Endothelial cell of umbilical vein (primary cell): ENCODE data around the gene MAP3K14. TPM values are rescaled to one million over a fixed set of nuclear protein-coding genes. Genes with fewer than 3 reads are reported as not detected.
A peak's percentile ranks its signal among the peaks of the same experiment; 100 is the strongest.

Experiments
- BruUV-seq: library from RNA; stranded (reverse); fragments of 400-500 nt; replicated peaks from 2 replicates; lab custom pipeline; 2021; lab: Mats Ljungman, UMichigan
- CTCF ChIA-PET: fragments of 300-600, 350-600 bp; sonication (Branson Sonifier 250); formaldehyde crosslinking; loops from one replicate; lab custom pipeline; 2021; ENCODE audit warnings: antibody characterized with exemption, inconsistent platforms; lab: Charles Lee
- POLR2A ChIA-PET: fragments of 300-600, 350-600 bp; sonication (Branson Sonifier 250); formaldehyde crosslinking; loops from one replicate; lab custom pipeline; 2021; ENCODE audit warnings: antibody characterized with exemption, inconsistent platforms; lab: Charles Lee
- DNase-seq: peaks from one replicate; pipeline ENCODE4 v3.0.0-alpha.2; 2011; ENCODE audit warnings: low read depth, low spot score
- FAIRE-seq: peaks from 2 replicates; lab custom pipeline; 2011; peaks lifted over from hg19 to GRCh38; lab: Jason Lieb, UNC
- H2AFZ ChIP-seq: 2 replicates; pipeline ENCODE4 v1.6.0; 2012; ENCODE audit warnings: low read depth, low read length, control low read depth, inconsistent platforms
- H3K27ac ChIP-seq: 2 replicates; pipeline ENCODE4 v1.5.1; 2011; ENCODE audit warnings: low read depth, mild to moderate bottlenecking, control low read depth, low read length, moderate library complexity; ENCODE audit not compliant: insufficient read depth
- H3K27me3 ChIP-seq, 2 experiments: 2 replicates each; pipeline versions ENCODE4 v1.6.0 to v1.6.1; 2011; ENCODE audit warnings: low read length in 2 of 2, mixed read lengths in 1 of 2; ENCODE audit not compliant: control insufficient read depth in 2 of 2, insufficient read depth in 2 of 2
- H3K36me3 ChIP-seq, 2 experiments: 2 replicates in 1 of 2; 3 replicates in 1 of 2; pipeline ENCODE4 v1.5.1; 2011; ENCODE audit warnings: low read length in 2 of 2, mild to moderate bottlenecking in 1 of 2, moderate library complexity in 1 of 2; ENCODE audit not compliant: control insufficient read depth in 2 of 2, insufficient read depth in 2 of 2; ENCODE audit errors: extremely low read depth in 1 of 2
- H3K4me1 ChIP-seq: 3 replicates; pipeline ENCODE4 v1.5.1; 2011; ENCODE audit warnings: mild to moderate bottlenecking, low read length; ENCODE audit not compliant: control insufficient read depth, insufficient read depth; ENCODE audit errors: extremely low read depth
- H3K4me2 ChIP-seq: 2 replicates; pipeline ENCODE4 v1.6.1; 2011; ENCODE audit warnings: low read length, control low read depth, mixed read lengths; ENCODE audit not compliant: insufficient read depth
- H3K4me3 ChIP-seq, 3 experiments: fragments of 200-600 bp in 1 of 3; sonication (generic), shearing (Covaris generic) in 1 of 3; replicated peaks in 1 of 3; 2 replicates each; pipeline ENCODE4 v1.5.1; 2011 to 2016; ENCODE audit warnings: control low read depth in 3 of 3, low read length in 3 of 3, mild to moderate bottlenecking in 2 of 3, inconsistent platforms in 1 of 3, low read depth in 1 of 3, moderate library complexity in 1 of 3; ENCODE audit not compliant: insufficient read depth in 1 of 3
- H3K79me2 ChIP-seq: 2 replicates; pipeline ENCODE4 v1.6.0; 2012; ENCODE audit warnings: low read length, inconsistent platforms; ENCODE audit not compliant: control insufficient read depth, insufficient read depth
- H3K9ac ChIP-seq: replicated peaks from 2 replicates; pipeline ENCODE3; 2011; ENCODE audit warnings: low read length, control low read depth; ENCODE audit not compliant: insufficient read depth; ENCODE audit errors: extremely low read depth
- H3K9me1 ChIP-seq: replicated peaks from 3 replicates; pipeline ENCODE4 v1.6.0; 2011; ENCODE audit warnings: mild to moderate bottlenecking, low read length; ENCODE audit not compliant: control insufficient read depth, insufficient read depth; ENCODE audit errors: extremely low read depth
- H3K9me3 ChIP-seq: replicated peaks from 2 replicates; pipeline ENCODE4 v1.5.1; 2012; ENCODE audit warnings: low read length, inconsistent platforms; ENCODE audit not compliant: control insufficient read depth, insufficient read depth
- H4K20me1 ChIP-seq: replicated peaks from 2 replicates; pipeline ENCODE3; 2011; ENCODE audit warnings: mild to moderate bottlenecking, low read length; ENCODE audit not compliant: control insufficient read depth, insufficient read depth; ENCODE audit errors: extremely low read depth
- CTCF ChIP-seq, 2 donors: IDR thresholded peaks; 1 replicate in 1 of 2; 2 replicates in 1 of 2; pipeline ENCODE4 v1.5.1; 2011; ENCODE audit warnings: low read length in 2 of 2, mild to moderate bottlenecking in 2 of 2, moderate library complexity in 2 of 2, control low read depth in 1 of 2, inconsistent platforms in 1 of 2, low read depth in 1 of 2; ENCODE audit not compliant: insufficient read depth in 1 of 2; ENCODE audit errors: extremely low read depth in 1 of 2
- EZH2 ChIP-seq: IDR thresholded peaks from 2 replicates; pipeline ENCODE4 v1.6.1; 2012; ENCODE audit warnings: borderline replicate concordance, low read depth, mild to moderate bottlenecking, moderate library complexity, low read length, inconsistent platforms; ENCODE audit not compliant: severe bottlenecking
- FOS ChIP-seq: IDR thresholded peaks from 2 replicates; pipeline ENCODE4 v1.6.1; 2011; ENCODE audit warnings: mild to moderate bottlenecking, low read length, moderate library complexity, borderline replicate concordance; ENCODE audit not compliant: insufficient read depth
- GATA2 ChIP-seq: IDR thresholded peaks from 2 replicates; pipeline ENCODE4 v1.7.0; 2011; ENCODE audit warnings: low read depth, mild to moderate bottlenecking, moderate library complexity, mixed read lengths, low read length; ENCODE audit not compliant: insufficient read length, insufficient read depth
- JUN ChIP-seq: IDR thresholded peaks from 2 replicates; pipeline ENCODE4 v1.6.1; 2011; ENCODE audit warnings: borderline replicate concordance, low read depth; ENCODE audit not compliant: insufficient read length, insufficient read depth
- MAX ChIP-seq: IDR thresholded peaks from 2 replicates; pipeline ENCODE4 v1.6.1; 2011; ENCODE audit not compliant: insufficient read depth, insufficient read length
- MYC ChIP-seq: IDR thresholded peaks from one replicate; pipeline ENCODE4 v1.6.1; 2011; ENCODE audit warnings: mild to moderate bottlenecking, low read depth, low read length
- POLR2A ChIP-seq: IDR thresholded peaks from 2 replicates; pipeline ENCODE4 v1.6.1; 2012; ENCODE audit warnings: low read depth, mild to moderate bottlenecking, control low read depth, low read length
- POLR2AphosphoS5 ChIP-seq: IDR thresholded peaks from 2 replicates; pipeline ENCODE4 v1.6.1; 2012; ENCODE audit warnings: low read depth, mild to moderate bottlenecking, control low read depth, low read length, moderate library complexity; ENCODE audit not compliant: insufficient read depth
- dilution Hi-C: fragments of 300-500 bp; cut with MboI; formaldehyde crosslinking; loops from one replicate; pipeline ENCODE4 v1.15.0; 2019; ENCODE audit warnings: low sequenced_read_pairs; ENCODE audit not compliant: extremely low pct_ligation_motif_present
- intact Hi-C: fragments of 100-400 bp; cut with micrococcal nuclease; formaldehyde crosslinking; loops from one replicate; pipeline ENCODE4 v1.10.0; 2022
- polyA plus RNA-seq, 4 experiments: library from polyadenylated mRNA; depleted of rRNA in 3 of 4; stranded (reverse) in 3 of 4; unstranded in 1 of 4; fragments of >200 nt; gene quantifications; 2 replicates each; pipeline versions ENCODE4 v1.2.1 to v1.2.3, GENCODE V29; 2011 to 2012; ENCODE audit warnings: missing spikeins in 1 of 4
- total RNA-seq: library from RNA; stranded (reverse); gene quantifications from 2 replicates; pipeline ENCODE4 v1.2.3, GENCODE V29; 2021

MAP3K14 gene
- total and polyA plus RNA-seq, 2 donors (not counting 3 experiments of a cell fraction or from before 2014, with no cell fraction given) = 5.4 to 9.8 TPM

GRCh38 chr17:45231481-45232116 lies 85.2 kb downstream of the MAP3K14 start:
- Histone ChIP-seq H2AFZ (no peak overlapping the region), H3K4me2 (no peak overlapping the region), H3K79me2 (no peaks in the 10 kb centered on the region), H4K20me1 (no peaks in the 10 kb centered on the region), H3K36me3 (no peaks in the 10 kb centered on the region), H3K4me1 (peaks cover under 1% of the 10 kb centered on the region), H3K4me3 (no peak overlapping the region), H3K27ac (no peak overlapping the region), H3K27me3 (no peaks in the 10 kb centered on the region), H3K9me3 (no peaks in the 10 kb centered on the region), H3K9ac (no peak overlapping the region), H3K9me1 (no peaks in the 10 kb centered on the region)
- CTCF ChIA-PET = interaction anchor here (0.6 to 6.6 kb wide), 10 partner anchors 12 to 248 kb away, joined by 3 to 93 read pairs (median 5); partner anchors contain the start of genes ACBD4, FMNL1 and HEXIM1
- dilution Hi-C loops (no loop called here), intact Hi-C loops (no loop called here)
- BruUV-seq = no TSS peak
- FAIRE-seq = no peak
- no peak for DNase-seq
- TF ChIP-seq CTCF (IDR thresholded peaks at IDR 0.05; ENCODE audit: extremely low read depth in 1 of 2, insufficient read depth in 1 of 2, low read depth in 1 of 2, low read length in 2 of 2) = peak; percentile 10 to 49
- no peak for TF ChIP-seq POLR2A
- POLR2A ChIA-PET = interaction anchor here (0.6 kb wide), 1 partner anchor 804 kb away, joined by 4 read pairs; no protein-coding TSS in a partner anchor

GRCh38 chr17:45230787-45231480 lies 85.9 kb downstream of the MAP3K14 start:
- peaks cover 8% of the 10 kb centered on the region for H3K4me1 ChIP-seq
- intact Hi-C loops = no loop called here
- H3K27me3 ChIP-seq = no peaks in the 10 kb centered on the region
- ChIA-PET POLR2A (interaction anchor here (0.6 kb wide), 1 partner anchor 805 kb away, joined by 4 read pairs; no protein-coding TSS in a partner anchor), CTCF (interaction anchor here (0.6 to 6.6 kb wide), 11 partner anchors 12 to 247 kb away, joined by 3 to 93 read pairs (median 3); partner anchors contain the start of genes ACBD4, FMNL1 and HEXIM1)
- H3K27ac ChIP-seq = no peak overlapping the region
- no peaks in the 10 kb centered on the region for H4K20me1 ChIP-seq
- no peaks in the 10 kb centered on the region for H3K36me3 ChIP-seq
- no TSS peak for BruUV-seq
- H3K9me3 ChIP-seq = no peaks in the 10 kb centered on the region
- H3K4me3 ChIP-seq = no peak overlapping the region
- no peaks in the 10 kb centered on the region for H3K79me2 ChIP-seq
- no peak overlapping the region for H2AFZ ChIP-seq
- H3K9ac ChIP-seq = no peak overlapping the region
- no peaks in the 10 kb centered on the region for H3K9me1 ChIP-seq
- H3K4me2 ChIP-seq = no peak overlapping the region
- no peak for TF ChIP-seq EZH2
- no peak for TF ChIP-seq MAX
- TF ChIP-seq FOS = no peak
- TF ChIP-seq GATA2 = no peak
- no peak for TF ChIP-seq MYC
- no peak for TF ChIP-seq POLR2AphosphoS5
- TF ChIP-seq CTCF (IDR thresholded peaks at IDR 0.05; ENCODE audit: extremely low read depth in 1 of 2, insufficient read depth in 1 of 2, low read depth in 1 of 2, low read length in 2 of 2) = no peak
- no peak for TF ChIP-seq POLR2A
- TF ChIP-seq JUN = no peak
- DNase-seq (no peak), FAIRE-seq (no peak)
- dilution Hi-C loops = no loop called here
